GM12878 (cell line): ENCODE data around the gene COPZ2. TPM values are rescaled to one million over a fixed set of nuclear protein-coding genes. Genes with fewer than 3 reads are reported as not detected.

Experiments
- CREB1 ChIP-seq: IDR thresholded peaks from 2 replicates; pipeline ENCODE4 v1.6.1; 2012; ENCODE audit warnings: low read depth, mild to moderate bottlenecking, inconsistent platforms
- DPF2 ChIP-seq: fragments of 450-650 bp; IDR thresholded peaks from 2 replicates; pipeline ENCODE4 v1.6.1; 2017; ENCODE audit warnings: mild to moderate bottlenecking
- E4F1 ChIP-seq: fragments of 450-650 bp; IDR thresholded peaks from 2 replicates; pipeline ENCODE4 v1.6.1; 2018; ENCODE audit warnings: borderline replicate concordance, mild to moderate bottlenecking; ENCODE audit not compliant: partially characterized antibody
- EED ChIP-seq: sonication (generic); IDR thresholded peaks from 2 replicates; pipeline ENCODE4 v1.6.1; 2016; ENCODE audit warnings: antibody characterized with exemption, low read depth
- HDAC2 ChIP-seq: fragments of 200-600 bp; sonication (generic); IDR thresholded peaks from 2 replicates; pipeline ENCODE4 v1.6.1; 2017
- HSF1 ChIP-seq: fragments of 150-350 bp; IDR thresholded peaks from 2 replicates; pipeline ENCODE4 v1.6.1; 2014; ENCODE audit warnings: mild to moderate bottlenecking, low read depth, low read length
- MLLT1 ChIP-seq: fragments of 450-650 bp; IDR thresholded peaks from 2 replicates; pipeline ENCODE4 v1.6.1; 2016; ENCODE audit warnings: mild to moderate bottlenecking
- NFIC ChIP-seq: IDR thresholded peaks from 2 replicates; pipeline ENCODE4 v1.6.1; 2012; ENCODE audit warnings: low read depth, mild to moderate bottlenecking, inconsistent platforms, low read length, moderate library complexity
- NR2F1 ChIP-seq: fragments of 450-650 bp; conservative IDR thresholded peaks from 2 replicates; pipeline ENCODE4 v1.6.1; 2017; ENCODE audit warnings: mild to moderate bottlenecking
- SMAD1 ChIP-seq: fragments of 450-650 bp; IDR thresholded peaks from 2 replicates; pipeline ENCODE4 v1.6.1; 2018; ENCODE audit warnings: mild to moderate bottlenecking, low read depth; ENCODE audit not compliant: partially characterized antibody
- YY1 ChIP-seq: IDR thresholded peaks from 2 replicates; pipeline ENCODE4 v1.6.1; 2011; ENCODE audit warnings: low read depth, mild to moderate bottlenecking, low read length
- ZBTB4 ChIP-seq: fragments of 450-650 bp; formaldehyde crosslinking; IDR thresholded peaks from 2 replicates; pipeline ENCODE4 v1.4.0; 2022; ENCODE audit warnings: mild to moderate bottlenecking, moderate library complexity
- ZNF687 ChIP-seq: fragments of 450-650 bp; IDR thresholded peaks from 2 replicates; pipeline ENCODE4 v1.6.1; 2017; ENCODE audit warnings: mild to moderate bottlenecking, moderate library complexity
- ZSCAN29 ChIP-seq: fragments of 450-650 bp; IDR thresholded peaks from 2 replicates; pipeline ENCODE4 v1.6.1; 2017; ENCODE audit warnings: mild to moderate bottlenecking, moderate library complexity
- polyA plus RNA-seq, 11 experiments: library from polyadenylated mRNA; depleted of rRNA in 4 of 11; unstranded in 6 of 11; stranded (reverse) in 5 of 11; fragments of >200 nt; fragmentation: Nextera tagmentation in 4 of 11; fragmentation: Illumina TruSeq in 1 of 11; extraction: Ambion mirVana in 4 of 11; extraction: Trizol in 1 of 11; gene quantifications; 1 replicate in 1 of 11; 2 replicates in 10 of 11; pipeline versions ENCODE4 v1.2.1 to v1.2.3, GENCODE V29; 2011 to 2016; ENCODE audit warnings: inconsistent platforms in 2 of 11, missing spikeins in 2 of 11, low read depth in 1 of 11
- total RNA-seq, 4 experiments: library from RNA; depleted of rRNA in 3 of 4; stranded (reverse); fragments of >200 nt in 3 of 4; fragmentation: Illumina TruSeq in 1 of 4; extraction: Trizol in 1 of 4; gene quantifications; 2 replicates each; pipeline versions ENCODE4 v1.2.1 to v1.2.3, GENCODE V29; 2013 to 2021
- TF ChIP-seq, protein P1 (sequence below): IDR thresholded peaks from 2 replicates; pipeline ENCODE4 v1.6.1; 2011; ENCODE audit warnings: borderline replicate concordance, low read depth, mild to moderate bottlenecking, moderate library complexity, mixed read lengths, low read length; ENCODE audit not compliant: insufficient read depth; ENCODE audit errors: extremely low read length

Gene COPZ2
- total and polyA plus RNA-seq, 10 of the 15 experiments (the other 5 are each of a cell fraction or from before 2014, with no cell fraction given), result 0.20 to 4.3 (median 2.6) TPM

DNA sequence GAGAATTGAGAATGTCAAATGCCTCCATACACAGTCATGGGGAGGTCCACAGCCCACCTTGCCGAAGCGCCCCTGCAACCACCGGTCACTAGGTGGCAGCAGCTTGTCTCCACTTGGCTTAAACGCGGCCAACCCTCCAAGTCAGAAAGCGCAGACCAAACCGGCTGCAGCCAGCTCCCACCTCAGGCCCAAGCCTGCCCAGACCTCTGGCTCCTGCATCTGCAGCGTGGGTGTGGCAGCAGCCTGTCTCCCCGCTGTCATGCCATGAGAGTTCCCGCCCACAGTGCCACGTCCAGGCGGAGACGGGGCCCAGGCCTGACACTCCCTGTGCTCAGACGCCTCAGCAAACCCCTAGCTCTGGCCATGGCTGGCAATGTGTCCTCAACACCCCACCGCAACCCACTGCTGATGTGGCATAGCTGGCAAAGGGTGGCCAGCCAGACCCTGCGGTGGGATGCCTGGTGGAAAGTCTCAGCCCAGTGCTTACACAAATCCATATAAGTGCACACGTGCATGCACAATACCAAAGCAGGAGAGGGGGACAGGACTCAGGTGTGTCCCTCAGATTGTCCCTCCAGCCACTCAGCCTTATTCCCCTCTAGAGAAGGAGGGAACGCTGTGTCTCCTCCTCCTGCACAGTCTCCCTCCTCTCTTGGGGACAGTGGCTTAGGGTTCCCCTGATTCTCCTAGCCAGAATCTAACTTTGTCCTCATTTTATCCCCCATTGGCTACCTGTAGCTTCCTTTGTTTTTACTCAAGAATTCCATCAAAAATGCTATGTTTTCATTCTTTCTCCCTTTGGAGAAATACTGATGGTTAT lies 10.9 kb downstream of the COPZ2 start (continued):
- no peak for TF ChIP-seq ZBTB4 (CRISPR knock-in tag)
- TF ChIP-seq NFIC, result no peak
- TF ChIP-seq CREB1, result no peak
- TF ChIP-seq EED, result no peak
- TF ChIP-seq NR2F1, result no peak
- TF ChIP-seq HDAC2, result no peak
- TF ChIP-seq DPF2, result peak; percentile 31; the same call in 1 of the 2 replicates
- TF ChIP-seq SMAD1, result no peak
- TF ChIP-seq, protein P1, sequence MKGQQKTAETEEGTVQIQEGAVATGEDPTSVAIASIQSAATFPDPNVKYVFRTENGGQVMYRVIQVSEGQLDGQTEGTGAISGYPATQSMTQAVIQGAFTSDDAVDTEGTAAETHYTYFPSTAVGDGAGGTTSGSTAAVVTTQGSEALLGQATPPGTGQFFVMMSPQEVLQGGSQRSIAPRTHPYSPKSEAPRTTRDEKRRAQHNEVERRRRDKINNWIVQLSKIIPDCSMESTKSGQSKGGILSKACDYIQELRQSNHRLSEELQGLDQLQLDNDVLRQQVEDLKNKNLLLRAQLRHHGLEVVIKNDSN, result no peak
- peak; percentile 74 for TF ChIP-seq YY1
- no peak for TF ChIP-seq HSF1
- no peak for TF ChIP-seq E4F1
- no peak for TF ChIP-seq ZSCAN29
- TF ChIP-seq ZNF687, result no peak
- TF ChIP-seq MLLT1, result no peak
